K562 (cell line): ENCODE results near the gene KLHL14.

Experiments
- FOXJ3 ChIP-seq: sonication (generic); formaldehyde crosslinking; IDR thresholded peaks from 2 replicates; pipeline ENCODE4 v1.4.0; 2020; ENCODE audit warnings: mild to moderate bottlenecking, missing genetic modification reagents
- HMGN3 ChIP-seq: IDR thresholded peaks from 2 replicates; pipeline ENCODE4 v1.6.1; 2011; ENCODE audit warnings: borderline replicate concordance, low read depth, mild to moderate bottlenecking, mixed read lengths, low read length; ENCODE audit not compliant: insufficient read length; ENCODE audit errors: extremely low read depth
- L3MBTL2 ChIP-seq: fragments of 450-650 bp; IDR thresholded peaks from 2 replicates; pipeline ENCODE4 v1.6.1; 2016; ENCODE audit warnings: mild to moderate bottlenecking, moderate library complexity
- MCM3 ChIP-seq: fragments of 450-650 bp; IDR thresholded peaks from 2 replicates; pipeline ENCODE4 v1.6.1; 2016
- MYNN ChIP-seq, 2 experiments: sonication (generic); formaldehyde crosslinking in 1 of 2; IDR thresholded peaks; 2 replicates each; pipeline versions ENCODE4 v1.5.0 to v1.6.1; 2016 to 2020; ENCODE audit warnings: antibody characterized with exemption in 1 of 2, missing genetic modification reagents in 1 of 2
- NONO ChIP-seq, 2 experiments: fragments of 200-400 bp in 1 of 2; fragments of 450-650 bp in 1 of 2; formaldehyde crosslinking in 1 of 2; IDR thresholded peaks; 2 replicates each; pipeline ENCODE4 v1.6.1; 2017; ENCODE audit warnings: low read depth in 2 of 2, mild to moderate bottlenecking in 2 of 2, moderate library complexity in 2 of 2, low read length in 1 of 2
- RBM15 ChIP-seq: fragments of 200-400 bp; formaldehyde crosslinking; IDR thresholded peaks from 2 replicates; pipeline ENCODE4 v1.6.1; 2018; ENCODE audit warnings: mild to moderate bottlenecking, low read length, moderate library complexity; ENCODE audit not compliant: insufficient read depth
- SETDB1 ChIP-seq: IDR thresholded peaks from one replicate; pipeline ENCODE4 v1.6.1; 2012; ENCODE audit warnings: low read length, control low read depth, inconsistent platforms
- TEAD2 ChIP-seq: fragments of 450-650 bp; IDR thresholded peaks from 2 replicates; pipeline ENCODE4 v1.6.1; 2016; ENCODE audit warnings: missing genetic modification characterization, control low read depth, missing compliant biosample characterization
- TF ChIP-seq, protein P1 (sequence below), 2 experiments: fragments of 450-650 bp in 1 of 2; sonication (generic) in 1 of 2; formaldehyde crosslinking in 1 of 2; IDR thresholded peaks in 1 of 2; conservative IDR thresholded peaks in 1 of 2; 2 replicates each; pipeline versions ENCODE4 v1.6.1 to v1.8.1; 2016 to 2023; ENCODE audit warnings: mild to moderate bottlenecking in 2 of 2, moderate library complexity in 2 of 2, inconsistent platforms in 1 of 2, missing genetic modification reagents in 1 of 2
- TF ChIP-seq, protein P2 (sequence below), 2 experiments: fragments of 450-650 bp; formaldehyde crosslinking in 1 of 2; IDR thresholded peaks; 2 replicates each; pipeline versions ENCODE4 v1.4.0 to v1.6.1; 2014 to 2020; ENCODE audit warnings: mild to moderate bottlenecking in 2 of 2, borderline replicate concordance in 1 of 2, low read depth in 1 of 2

DNA sequence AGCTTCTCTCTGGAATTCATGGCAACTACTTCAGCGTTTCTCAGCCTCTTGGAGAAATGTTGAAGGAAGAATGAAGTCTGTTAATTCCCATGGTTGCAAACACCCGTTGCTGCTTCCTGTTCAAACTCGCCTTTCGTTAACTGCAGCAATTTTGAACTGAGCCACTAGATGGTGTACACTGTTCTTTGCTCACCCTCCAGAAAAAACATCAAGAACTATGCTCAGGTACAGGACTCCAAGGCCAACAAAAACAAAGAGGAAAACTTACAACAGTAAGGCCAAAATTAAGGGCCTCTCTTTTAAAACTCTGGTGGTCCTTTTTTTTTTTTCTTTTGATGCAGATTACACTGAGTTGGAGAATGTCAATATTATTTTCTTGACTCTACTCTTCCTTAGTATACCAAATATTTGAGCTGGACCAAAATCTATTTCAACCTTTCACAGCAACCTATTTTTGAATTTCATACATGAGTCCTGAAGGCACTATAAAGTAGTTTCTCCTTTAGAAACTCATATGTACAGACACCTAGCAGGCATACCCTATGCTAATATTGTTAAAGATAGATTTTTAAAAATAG, 58.2 kb downstream of the KLHL14 start:
- no peak for TF ChIP-seq RBM15
- TF ChIP-seq NONO (IDR thresholded peaks at IDR 0.05; ENCODE audit: low read depth in 2 of 2, low read length in 1 of 2), result no peak
- no peak for TF ChIP-seq MCM3
- TF ChIP-seq, protein P1, sequence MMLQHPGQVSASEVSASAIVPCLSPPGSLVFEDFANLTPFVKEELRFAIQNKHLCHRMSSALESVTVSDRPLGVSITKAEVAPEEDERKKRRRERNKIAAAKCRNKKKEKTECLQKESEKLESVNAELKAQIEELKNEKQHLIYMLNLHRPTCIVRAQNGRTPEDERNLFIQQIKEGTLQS (IDR thresholded peaks at IDR 0.05), result no peak
- TF ChIP-seq, protein P1 (CRISPR knock-in tag; conservative IDR thresholded peaks at IDR 0.05), result no peak
- no peak for TF ChIP-seq FOXJ3 (CRISPR knock-in tag)
- TF ChIP-seq, protein P2, sequence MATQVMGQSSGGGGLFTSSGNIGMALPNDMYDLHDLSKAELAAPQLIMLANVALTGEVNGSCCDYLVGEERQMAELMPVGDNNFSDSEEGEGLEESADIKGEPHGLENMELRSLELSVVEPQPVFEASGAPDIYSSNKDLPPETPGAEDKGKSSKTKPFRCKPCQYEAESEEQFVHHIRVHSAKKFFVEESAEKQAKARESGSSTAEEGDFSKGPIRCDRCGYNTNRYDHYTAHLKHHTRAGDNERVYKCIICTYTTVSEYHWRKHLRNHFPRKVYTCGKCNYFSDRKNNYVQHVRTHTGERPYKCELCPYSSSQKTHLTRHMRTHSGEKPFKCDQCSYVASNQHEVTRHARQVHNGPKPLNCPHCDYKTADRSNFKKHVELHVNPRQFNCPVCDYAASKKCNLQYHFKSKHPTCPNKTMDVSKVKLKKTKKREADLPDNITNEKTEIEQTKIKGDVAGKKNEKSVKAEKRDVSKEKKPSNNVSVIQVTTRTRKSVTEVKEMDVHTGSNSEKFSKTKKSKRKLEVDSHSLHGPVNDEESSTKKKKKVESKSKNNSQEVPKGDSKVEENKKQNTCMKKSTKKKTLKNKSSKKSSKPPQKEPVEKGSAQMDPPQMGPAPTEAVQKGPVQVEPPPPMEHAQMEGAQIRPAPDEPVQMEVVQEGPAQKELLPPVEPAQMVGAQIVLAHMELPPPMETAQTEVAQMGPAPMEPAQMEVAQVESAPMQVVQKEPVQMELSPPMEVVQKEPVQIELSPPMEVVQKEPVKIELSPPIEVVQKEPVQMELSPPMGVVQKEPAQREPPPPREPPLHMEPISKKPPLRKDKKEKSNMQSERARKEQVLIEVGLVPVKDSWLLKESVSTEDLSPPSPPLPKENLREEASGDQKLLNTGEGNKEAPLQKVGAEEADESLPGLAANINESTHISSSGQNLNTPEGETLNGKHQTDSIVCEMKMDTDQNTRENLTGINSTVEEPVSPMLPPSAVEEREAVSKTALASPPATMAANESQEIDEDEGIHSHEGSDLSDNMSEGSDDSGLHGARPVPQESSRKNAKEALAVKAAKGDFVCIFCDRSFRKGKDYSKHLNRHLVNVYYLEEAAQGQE (IDR thresholded peaks at IDR 0.05; ENCODE audit: borderline replicate concordance), result no peak
- TF ChIP-seq, protein P2 (CRISPR knock-in tag; IDR thresholded peaks at IDR 0.05; ENCODE audit: low read depth), result no peak
- no peak for TF ChIP-seq HMGN3
- no peak for TF ChIP-seq MYNN (IDR thresholded peaks at IDR 0.05)
- no peak for TF ChIP-seq MYNN (CRISPR knock-in tag; IDR thresholded peaks at IDR 0.05)
- TF ChIP-seq L3MBTL2, result no peak
- TF ChIP-seq TEAD2 (tag), result no peak
- TF ChIP-seq SETDB1, result no peak
